Thyroid gland (tissue), 4 donors: ENCODE measurements around the gene UCK2. TPM values are rescaled to one million over a fixed set of nuclear protein-coding genes. Genes with fewer than 3 reads are reported as not detected.

Experiments
- DNase-seq, 2 donors: peaks; one replicate each; pipeline ENCODE4 v3.0.0-alpha.2; 2019
- H3K27ac ChIP-seq, 3 donors: fragments of 200-600 bp; sonication (generic); 1 replicate in 2 of 3; 2 replicates in 1 of 3; pipeline ENCODE4 v1.5.1; 2016 to 2019; ENCODE audit warnings: mild to moderate bottlenecking in 1 of 3, moderate library complexity in 1 of 3
- H3K27me3 ChIP-seq: fragments of 200-600 bp; sonication (generic); one replicate; pipeline ENCODE4 v1.5.1; 2019
- H3K36me3 ChIP-seq, 2 donors: fragments of 200-600 bp; sonication (generic); one replicate each; pipeline ENCODE4 v1.5.1; 2016 to 2019
- H3K4me1 ChIP-seq, 2 donors: fragments of 200-600 bp; sonication (generic); one replicate each; pipeline ENCODE4 v1.5.1; 2017 to 2019
- H3K4me3 ChIP-seq, 3 donors: fragments of 200-600 bp; sonication (generic); replicated peaks in 1 of 3; 1 replicate in 2 of 3; 2 replicates in 1 of 3; pipeline ENCODE4 v1.5.1; 2016; ENCODE audit warnings: mild to moderate bottlenecking in 1 of 3
- H3K9me3 ChIP-seq: fragments of 200-600 bp; sonication (generic); one replicate; pipeline ENCODE4 v1.5.1; 2017
- CTCF ChIP-seq, 6 experiments: fragments of 200-600 bp in 3 of 6; fragments of 450-650 bp in 3 of 6; sonication (generic) in 3 of 6; IDR thresholded peaks; one replicate each; pipeline ENCODE4 v1.5.1; 2016 to 2019; ENCODE audit warnings: antibody characterized with exemption in 6 of 6, mild to moderate bottlenecking in 2 of 6, inconsistent platforms in 1 of 6, moderate library complexity in 1 of 6
- POLR2A ChIP-seq, 2 donors: fragments of 450-650 bp; IDR thresholded peaks; one replicate each; pipeline ENCODE4 v1.6.1; 2017; ENCODE audit warnings: antibody characterized with exemption in 2 of 2, mild to moderate bottlenecking in 2 of 2, moderate library complexity in 1 of 2
- WGBS, 2 donors: methylation state at CpG; one replicate each; pipeline ENCODE4 v1.1.5; 2017; 5-methylcytosine and 5-hydroxymethylcytosine counted together
- intact Hi-C: fragments of 100-400 bp; cut with DNase I; formaldehyde crosslinking; loops from one replicate; pipeline ENCODE4 v1.15.1; 2023
- total RNA-seq, 4 donors: library from RNA; depleted of rRNA; stranded (reverse); fragments of >200 nt; gene quantifications; one replicate each; pipeline ENCODE4 v1.2.3, GENCODE V29; 2016

Gene UCK2
- total RNA-seq, 4 donors from 2014 or later: 15.9 to 21.0 (median 19.3) TPM

GRCh38 chr1:165925498-165926079 is 98.2 kb downstream of the UCK2 start:
- no peaks in the 10 kb centered on the region for H3K9me3 ChIP-seq
- TF ChIP-seq CTCF (IDR thresholded peaks at IDR 0.05) (no peak), POLR2A (IDR thresholded peaks at IDR 0.05) (no peak)
- no peak overlapping the region for H3K27ac ChIP-seq
- no peaks in the 10 kb centered on the region for H3K27me3 ChIP-seq
- intact Hi-C loops: no loop called here
- DNase-seq: no peak
- H3K4me3 ChIP-seq: no peak overlapping the region
- H3K36me3 ChIP-seq: no peaks in the 10 kb centered on the region
- H3K4me1 ChIP-seq: no peaks in the 10 kb centered on the region
- WGBS, 2 donors: 68 to 73% methylated on average over 7 of the region's 7 CpGs

GRCh38 chr1:165927169-165927568 is 99.8 kb downstream of the UCK2 start:
- DNase-seq: no peak
- no peak overlapping the region for H3K27ac ChIP-seq
- intact Hi-C loops: no loop called here
- TF ChIP-seq POLR2A (IDR thresholded peaks at IDR 0.05): no peak
- TF ChIP-seq CTCF (IDR thresholded peaks at IDR 0.05): no peak
- H3K9me3 ChIP-seq: no peaks in the 10 kb centered on the region
- H3K4me3 ChIP-seq: no peak overlapping the region
- WGBS, 2 donors: 45 to 55% methylated on average over 2 of the region's 2 CpGs
- H3K4me1 ChIP-seq: no peaks in the 10 kb centered on the region
- no peaks in the 10 kb centered on the region for H3K27me3 ChIP-seq
- H3K36me3 ChIP-seq: no peaks in the 10 kb centered on the region

GRCh38 chr1:165928075-165928731 is 100.8 kb downstream of the UCK2 start:
- no peaks in the 10 kb centered on the region for H3K9me3 ChIP-seq
- TF ChIP-seq CTCF (IDR thresholded peaks at IDR 0.05) (peak in 5 of 6 experiments; percentile 16 to 62 (median 47)), POLR2A (IDR thresholded peaks at IDR 0.05) (no peak)
- H3K27ac ChIP-seq: no peak overlapping the region
- intact Hi-C loops: no loop called here
- H3K4me3 ChIP-seq: no peak overlapping the region
- peak; percentile 22 to 26 for DNase-seq
- no peaks in the 10 kb centered on the region for H3K27me3 ChIP-seq
- WGBS, 2 donors: 67 to 69% methylated on average over 10 of the region's 10 CpGs
- H3K36me3 ChIP-seq: no peaks in the 10 kb centered on the region
- H3K4me1 ChIP-seq: no peaks in the 10 kb centered on the region

GRCh38 chr1:165930961-165931360 is 103.5 kb downstream of the UCK2 start:
- Histone ChIP-seq H3K9me3 (no peaks in the 10 kb centered on the region), H3K4me3 (no peak overlapping the region), H3K27ac (no peak overlapping the region), H3K36me3 (no peaks in the 10 kb centered on the region), H3K4me1 (no peaks in the 10 kb centered on the region), H3K27me3 (no peaks in the 10 kb centered on the region)
- TF ChIP-seq POLR2A (IDR thresholded peaks at IDR 0.05) (no peak), CTCF (IDR thresholded peaks at IDR 0.05) (no peak)
- intact Hi-C loops: no loop called here
- 91 to 95% methylated on average over 1 of the region's 1 CpG for WGBS, 2 donors
- DNase-seq: no peak

GRCh38 chr1:165933446-165934170 is 106.2 kb downstream of the UCK2 start:
- H3K36me3 ChIP-seq: no peaks in the 10 kb centered on the region
- no peaks in the 10 kb centered on the region for H3K4me1 ChIP-seq
- H3K4me3 ChIP-seq: no peak overlapping the region
- TF ChIP-seq CTCF (IDR thresholded peaks at IDR 0.05): no peak
- TF ChIP-seq POLR2A (IDR thresholded peaks at IDR 0.05): no peak
- intact Hi-C loops: no loop called here
- 68 to 76% methylated on average over 9 of the region's 9 CpGs for WGBS, 2 donors
- H3K27me3 ChIP-seq: no peaks in the 10 kb centered on the region
- no peak overlapping the region for H3K27ac ChIP-seq
- no peak for DNase-seq
- H3K9me3 ChIP-seq: no peaks in the 10 kb centered on the region
